K562 (cell line): Measurements from ENCODE around the gene SLFNL1.
A peak's percentile ranks its signal among the peaks of the same experiment; 100 is the strongest.

Experiments
- CEBPB ChIP-seq: fragments of 450-650 bp; IDR thresholded peaks from 2 replicates; pipeline ENCODE4 v1.6.1; 2016; ENCODE audit warnings: missing genetic modification characterization, missing compliant biosample characterization
- DNMT1 ChIP-seq: fragments of 450-650 bp; IDR thresholded peaks from 2 replicates; pipeline ENCODE4 v1.6.1; 2016; ENCODE audit warnings: antibody characterized with exemption, mild to moderate bottlenecking
- ELF1 ChIP-seq: fragments of 200-800 bp; sonication (Bioruptor generic); IDR thresholded peaks from 2 replicates; pipeline ENCODE4 v1.6.1; 2016; ENCODE audit warnings: missing genetic modification characterization, missing compliant biosample characterization
- JUND ChIP-seq, 2 experiments: IDR thresholded peaks; 2 replicates in 1 of 2; 3 replicates in 1 of 2; pipeline ENCODE4 v1.6.1; 2011; ENCODE audit warnings: borderline replicate concordance in 2 of 2, low read depth in 2 of 2, low read length in 2 of 2, improper control_type of control experiment in 1 of 2, missing biosample characterization in 1 of 2, missing genetic modification characterization in 1 of 2, missing genetic modification reagents in 1 of 2
- MXI1 ChIP-seq: IDR thresholded peaks from 2 replicates; pipeline ENCODE4 v1.6.1; 2011; ENCODE audit warnings: low read depth, mild to moderate bottlenecking, improper control_type of control experiment, low read length
- NBN ChIP-seq: fragments of 450-650 bp; IDR thresholded peaks from 2 replicates; pipeline ENCODE4 v1.6.1; 2016; ENCODE audit warnings: low read depth, mild to moderate bottlenecking
- NR1H2 ChIP-seq: sonication (generic); formaldehyde crosslinking; IDR thresholded peaks from 2 replicates; pipeline ENCODE4 v1.4.0; 2020; ENCODE audit warnings: mild to moderate bottlenecking, missing genetic modification reagents
- POLR2A ChIP-seq: fragments of 450-650 bp; conservative IDR thresholded peaks from 2 replicates; pipeline ENCODE4 v1.6.1; 2016
- RFX1 ChIP-seq: fragments of 450-650 bp; IDR thresholded peaks from 2 replicates; pipeline ENCODE4 v1.6.1; 2016; ENCODE audit warnings: mild to moderate bottlenecking, moderate library complexity
- RFX5 ChIP-seq: IDR thresholded peaks from 2 replicates; pipeline ENCODE4 v1.6.1; 2011; ENCODE audit warnings: low read depth, mild to moderate bottlenecking, improper control_type of control experiment, low read length
- STAG1 ChIP-seq: sonication (generic); formaldehyde crosslinking; IDR thresholded peaks from 2 replicates; pipeline ENCODE4 v1.5.0; 2020; ENCODE audit warnings: missing genetic modification reagents, borderline replicate concordance
- ZFX ChIP-seq: sonication (generic); formaldehyde crosslinking; IDR thresholded peaks from 2 replicates; pipeline ENCODE4 v1.8.0; 2022; ENCODE audit warnings: mild to moderate bottlenecking, missing genetic modification reagents, moderate library complexity

DNA sequence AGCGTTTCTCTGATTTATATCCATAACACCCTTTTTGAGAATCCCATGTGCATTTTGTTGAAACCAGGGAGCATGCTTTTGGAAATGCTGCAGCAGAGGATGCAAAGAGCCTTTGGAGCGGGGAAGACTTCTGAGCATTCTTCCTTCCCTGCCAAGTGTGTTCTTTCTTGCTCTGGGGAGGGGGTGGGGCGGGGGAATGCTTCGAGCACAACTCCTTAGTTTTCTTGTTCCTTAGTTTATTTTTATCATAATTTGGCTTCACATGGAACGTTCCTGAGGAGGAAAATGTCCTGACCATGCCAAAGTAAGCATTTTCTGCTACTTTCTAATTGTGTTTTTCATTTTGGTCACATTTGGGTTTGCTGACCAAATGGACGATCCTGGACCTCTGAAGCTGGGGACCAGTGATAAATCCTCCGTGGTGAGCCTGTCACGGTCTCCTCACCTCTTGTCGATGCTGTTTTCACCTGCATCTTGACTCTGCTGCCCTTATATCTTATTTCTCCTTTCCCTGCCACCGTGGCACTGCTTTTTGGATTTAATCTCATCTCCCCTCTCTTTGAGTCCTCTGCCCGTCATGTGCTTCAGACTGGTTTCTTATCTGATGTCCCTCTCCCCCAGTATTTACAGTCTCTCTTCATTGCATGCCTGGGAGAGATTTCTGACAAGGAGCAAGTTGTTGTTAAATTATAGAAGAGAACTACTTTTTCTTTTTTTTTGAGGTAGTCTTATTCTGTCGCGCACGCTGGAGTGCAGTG lies 39.7 kb downstream of the SLFNL1 start:
- TF ChIP-seq CEBPB (tag) (no peak), JUND (IDR thresholded peaks at IDR 0.05; ENCODE audit: borderline replicate concordance, low read depth, low read length) (no peak), JUND (tag; IDR thresholded peaks at IDR 0.05; ENCODE audit: borderline replicate concordance, low read depth, low read length) (peak; percentile 19; the same call in 1 of the 3 replicates), RFX1 (no peak), ZFX (CRISPR knock-in tag) (no peak), POLR2A (no peak), DNMT1 (no peak), NR1H2 (CRISPR knock-in tag) (no peak), STAG1 (CRISPR knock-in tag) (no peak), MXI1 (no peak), ELF1 (no peak), RFX5 (no peak), NBN (no peak)
